ENCODE data around the gene PLPP1.

DNA sequence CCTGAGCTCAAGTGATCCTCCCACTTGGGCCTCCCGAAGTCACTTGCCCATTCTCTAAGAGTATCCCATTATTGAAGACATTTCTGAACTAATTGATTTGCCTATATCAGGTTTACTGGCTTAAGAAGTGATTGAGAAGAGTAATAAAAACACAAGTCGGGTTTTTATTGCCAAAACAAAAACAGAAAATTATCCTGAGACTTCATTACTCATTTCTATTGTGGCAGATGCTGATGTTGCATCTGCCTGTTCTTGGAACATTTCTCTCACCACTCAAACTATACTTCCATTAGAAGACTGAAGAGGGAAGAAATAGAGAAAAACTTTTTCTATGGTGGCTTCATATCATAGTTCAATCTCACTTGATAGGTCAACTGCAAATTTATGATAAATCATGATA is 41.9 kb upstream of the PLPP1 start:
- TF ChIP-seq POLR2AphosphoS5 (IDR thresholded peaks at IDR 0.05; ENCODE audit: low read depth, low read length), result no peak
- no peak for TF ChIP-seq FOXP2 (optimal IDR thresholded peaks at IDR 0.05; ENCODE audit: borderline replicate concordance, extremely low read depth, extremely low read length, insufficient read depth)
- TF ChIP-seq TAF1 (IDR thresholded peaks at IDR 0.05; ENCODE audit: borderline replicate concordance, insufficient read depth, low read length), result no peak
- no peak for TF ChIP-seq REST (IDR thresholded peaks at IDR 0.05; ENCODE audit: insufficient read depth in 1 of 2, low read depth in 2 of 2, low read length in 2 of 2)
